Hepatocyte (in vitro differentiated cells): ENCODE data around the gene SYT8. TPM values are rescaled to one million over a fixed set of nuclear protein-coding genes. Genes with fewer than 3 reads are reported as not detected.
"Not testable (repeated sequence)": the region's sequence is repeated elsewhere in the genome, so short reads cannot be mapped to it uniquely, and the experiment has no call there.

Experiments
- DNase-seq: peaks from one replicate; pipeline ENCODE4 v3.0.0-alpha.2; 2016; ENCODE audit warnings: low spot score
- H2AFZ ChIP-seq: fragments of 200-600 bp; sonication (generic); 2 replicates; pipeline ENCODE4 v1.6.0; 2016; ENCODE audit warnings: antibody characterized with exemption, mild to moderate bottlenecking
- H3K27ac ChIP-seq: fragments of 200-600 bp; sonication (generic); 2 replicates; pipeline ENCODE4 v1.5.1; 2016; ENCODE audit warnings: mild to moderate bottlenecking
- H3K27me3 ChIP-seq: fragments of 200-600 bp; sonication (generic); 2 replicates; pipeline ENCODE4 v1.6.1; 2016
- H3K36me3 ChIP-seq: fragments of 200-600 bp; sonication (generic); replicated peaks from 2 replicates; pipeline ENCODE4 v1.5.1; 2016; ENCODE audit warnings: low read depth; ENCODE audit not compliant: insufficient read depth
- H3K4me1 ChIP-seq: fragments of 200-600 bp; sonication (generic); 2 replicates; pipeline ENCODE4 v1.5.1; 2016; ENCODE audit warnings: mild to moderate bottlenecking, moderate library complexity; ENCODE audit not compliant: insufficient read depth
- H3K4me2 ChIP-seq: fragments of 200-600 bp; sonication (generic); 2 replicates; pipeline ENCODE4 v1.6.0; 2016
- H3K4me3 ChIP-seq: fragments of 200-600 bp; sonication (generic); 2 replicates; pipeline ENCODE4 v1.5.1; 2016; ENCODE audit warnings: mild to moderate bottlenecking
- H3K79me2 ChIP-seq: fragments of 200-600 bp; sonication (generic); 2 replicates; pipeline ENCODE4 v1.6.0; 2017; ENCODE audit warnings: mild to moderate bottlenecking
- H3K9me2 ChIP-seq: fragments of 200-600 bp; sonication (generic); replicated peaks from 2 replicates; pipeline ENCODE4 v1.6.0; 2017; ENCODE audit warnings: mild to moderate bottlenecking; ENCODE audit not compliant: insufficient read depth
- H3K9me3 ChIP-seq: fragments of 200-600 bp; sonication (generic); 2 replicates; pipeline ENCODE4 v1.5.1; 2016; ENCODE audit warnings: low read depth, mild to moderate bottlenecking
- H4K20me1 ChIP-seq: fragments of 200-600 bp; sonication (generic); 2 replicates; pipeline ENCODE4 v1.6.0; 2016; ENCODE audit warnings: mild to moderate bottlenecking; ENCODE audit not compliant: insufficient read depth, poor library complexity, severe bottlenecking
- EZH2 ChIP-seq: fragments of 200-600 bp; sonication (generic); IDR thresholded peaks from 2 replicates; pipeline ENCODE4 v1.6.1; 2016; ENCODE audit warnings: antibody characterized with exemption, mild to moderate bottlenecking, borderline replicate concordance
- EZH2phosphoT487 ChIP-seq: fragments of 200-600 bp; sonication (generic); IDR thresholded peaks from one replicate; pipeline ENCODE4 v1.6.1; 2018; ENCODE audit warnings: antibody characterized with exemption, mild to moderate bottlenecking, low read depth, moderate library complexity; ENCODE audit not compliant: unreplicated experiment, severe bottlenecking
- WGBS: methylation state at CpG from one replicate; pipeline ENCODE4 v1.1.6; 2016; ENCODE audit warnings: low lambda C conversion rate; ENCODE audit errors: missing lambda C conversion rate; 5-methylcytosine and 5-hydroxymethylcytosine counted together
- polyA plus RNA-seq: library from polyadenylated mRNA; unstranded; fragments of >200 nt; fragmentation: Nextera tagmentation; extraction: Ambion mirVana; gene quantifications from 2 replicates; pipeline ENCODE4 v1.2.1, GENCODE V29; 2016
- total RNA-seq: library from RNA; depleted of rRNA; stranded (reverse); fragments of >200 nt; gene quantifications from 2 replicates; pipeline ENCODE4 v1.2.3, GENCODE V29; 2014
- TF ChIP-seq, protein P1 (sequence below): fragments of 200-600 bp; sonication (generic); IDR thresholded peaks from 2 replicates; pipeline ENCODE4 v1.5.1; 2016; ENCODE audit warnings: antibody characterized with exemption, mild to moderate bottlenecking; ENCODE audit not compliant: poor library complexity

SYT8 gene
- total and polyA plus RNA-seq, 2 experiments from 2014 or later: 6.3 to 29.2 TPM

GRCh38 chr11:1872267-1872985 lies 37.6 kb downstream of the SYT8 start:
- no peaks in the 10 kb centered on the region for H3K9me3 ChIP-seq
- no peak overlapping the region for H3K4me3 ChIP-seq
- H2AFZ ChIP-seq: no peak overlapping the region
- WGBS: 94% methylated on average over 20 of the region's 25 CpGs
- H4K20me1 ChIP-seq: no peaks in the 10 kb centered on the region
- H3K27ac ChIP-seq: no peak overlapping the region
- peaks cover 29% of the 10 kb centered on the region for H3K4me1 ChIP-seq
- no peaks in the 10 kb centered on the region for H3K36me3 ChIP-seq
- DNase-seq: no peak
- TF ChIP-seq EZH2: no peak
- TF ChIP-seq EZH2phosphoT487: no peak
- TF ChIP-seq, protein P1, sequence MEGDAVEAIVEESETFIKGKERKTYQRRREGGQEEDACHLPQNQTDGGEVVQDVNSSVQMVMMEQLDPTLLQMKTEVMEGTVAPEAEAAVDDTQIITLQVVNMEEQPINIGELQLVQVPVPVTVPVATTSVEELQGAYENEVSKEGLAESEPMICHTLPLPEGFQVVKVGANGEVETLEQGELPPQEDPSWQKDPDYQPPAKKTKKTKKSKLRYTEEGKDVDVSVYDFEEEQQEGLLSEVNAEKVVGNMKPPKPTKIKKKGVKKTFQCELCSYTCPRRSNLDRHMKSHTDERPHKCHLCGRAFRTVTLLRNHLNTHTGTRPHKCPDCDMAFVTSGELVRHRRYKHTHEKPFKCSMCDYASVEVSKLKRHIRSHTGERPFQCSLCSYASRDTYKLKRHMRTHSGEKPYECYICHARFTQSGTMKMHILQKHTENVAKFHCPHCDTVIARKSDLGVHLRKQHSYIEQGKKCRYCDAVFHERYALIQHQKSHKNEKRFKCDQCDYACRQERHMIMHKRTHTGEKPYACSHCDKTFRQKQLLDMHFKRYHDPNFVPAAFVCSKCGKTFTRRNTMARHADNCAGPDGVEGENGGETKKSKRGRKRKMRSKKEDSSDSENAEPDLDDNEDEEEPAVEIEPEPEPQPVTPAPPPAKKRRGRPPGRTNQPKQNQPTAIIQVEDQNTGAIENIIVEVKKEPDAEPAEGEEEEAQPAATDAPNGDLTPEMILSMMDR: no peak
- H3K79me2 ChIP-seq: no peaks in the 10 kb centered on the region
- no peak overlapping the region for H3K4me2 ChIP-seq
- H3K27me3 ChIP-seq: no peaks in the 10 kb centered on the region
- H3K9me2 ChIP-seq: no peaks in the 10 kb centered on the region

- Histone ChIP-seq H3K4me3 (no peak overlapping the region), H4K20me1 (no peaks in the 10 kb centered on the region), H3K4me2 (no peak overlapping the region), H2AFZ (no peak overlapping the region), H3K27me3 (no peaks in the 10 kb centered on the region), H3K27ac (peak overlapping the region; percentile 65), H3K9me2 (no peaks in the 10 kb centered on the region), H3K4me1 (peaks cover 37% of the 10 kb centered on the region), H3K79me2 (no peaks in the 10 kb centered on the region), H3K9me3 (no peaks in the 10 kb centered on the region), H3K36me3 (no peaks in the 10 kb centered on the region)
- 53% methylated on average over 5 of the region's 11 CpGs for WGBS
- TF ChIP-seq EZH2phosphoT487 (no peak), EZH2 (no peak)
- TF ChIP-seq, protein P1: no peak
- DNase-seq: no peak
Measured at GRCh38 chr11:1873048-1873812, 38.4 kb downstream of the SYT8 start.

DNA sequence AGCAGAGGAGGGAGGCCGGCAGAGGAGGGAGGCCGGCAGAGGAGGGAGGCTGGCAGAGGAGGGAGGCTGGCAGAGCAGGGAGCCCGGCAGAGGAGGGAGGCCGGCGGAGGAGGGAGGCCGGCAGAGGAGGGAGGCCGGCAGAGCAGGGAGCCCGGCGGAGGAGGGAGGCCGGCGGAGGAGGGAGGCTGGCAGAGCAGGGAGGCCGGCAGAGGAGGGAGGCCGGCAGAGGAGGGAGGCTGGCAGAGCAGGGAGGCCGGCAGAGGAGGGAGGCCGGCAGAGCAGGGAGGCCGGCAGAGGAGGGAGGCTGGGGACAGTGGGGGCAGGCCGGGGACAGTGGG lies 39.0 kb downstream of the SYT8 start:
- not testable (repeated sequence) for H3K9me2 ChIP-seq, DNase-seq, H3K79me2 ChIP-seq, H3K27me3 ChIP-seq, H4K20me1 ChIP-seq, H3K4me3 ChIP-seq, H3K4me2 ChIP-seq, H2AFZ ChIP-seq, H3K36me3 ChIP-seq, H3K9me3 ChIP-seq
- peaks cover 38% of the 10 kb centered on the region for H3K4me1 ChIP-seq
- peak overlapping the region; percentile 65 for H3K27ac ChIP-seq
- no CpG with 5 or more reads among the region's 17 CpGs for WGBS

DNA sequence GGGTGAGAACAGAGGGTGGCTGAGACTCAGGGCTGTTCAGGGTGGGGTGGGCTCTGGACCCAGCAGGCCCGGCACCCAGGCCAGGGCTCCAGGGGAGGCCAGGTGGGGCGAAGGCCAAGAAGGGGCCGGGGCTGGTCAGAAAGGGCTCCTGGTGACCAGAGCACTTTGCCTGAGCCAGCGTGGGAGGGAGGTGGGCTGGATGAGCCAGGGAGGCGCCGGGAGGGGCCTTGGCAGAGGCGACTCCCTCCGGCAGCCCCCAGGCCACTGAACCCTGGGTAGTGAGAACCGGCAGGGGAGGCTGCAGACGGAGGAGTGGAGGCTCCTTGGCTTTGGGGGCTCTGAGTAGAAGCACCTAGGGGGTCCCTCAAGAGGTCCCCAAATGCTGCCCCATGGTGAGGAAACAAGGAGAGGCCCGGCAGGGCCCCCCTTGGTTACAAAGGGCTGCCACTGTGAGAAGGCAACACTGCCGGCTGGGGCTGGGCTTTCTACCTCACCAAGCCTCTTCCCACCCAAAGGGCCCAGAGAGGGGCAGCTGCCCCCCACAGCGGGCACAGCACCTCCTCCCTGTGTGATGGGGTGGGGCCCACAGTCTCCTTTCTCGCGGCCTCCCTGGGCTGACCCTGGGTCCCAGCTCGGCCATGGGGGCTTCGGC lies 39.8 kb downstream of the SYT8 start:
- not testable (repeated sequence) for H3K36me3 ChIP-seq, DNase-seq, H3K9me3 ChIP-seq, H3K9me2 ChIP-seq, H3K79me2 ChIP-seq, H4K20me1 ChIP-seq, H3K4me3 ChIP-seq, H3K27me3 ChIP-seq, H2AFZ ChIP-seq
- Histone ChIP-seq H3K27ac (peak overlapping the region; percentile 99), H3K4me1 (peaks cover 38% of the 10 kb centered on the region), H3K4me2 (peak overlapping the region; percentile 73)
- 71% methylated on average over 13 of the region's 17 CpGs for WGBS
